Nephron progenitor cell (in vitro differentiated cells): ENCODE results near the gene ANKRD13B.

Source experiments
- DNase-seq: peaks from one replicate; pipeline ENCODE4 v3.0.0; 2021
- H3K27ac Mint-ChIP-seq: 2 replicates; pipeline ENCODE4 v1.8.0; 2021; ENCODE audit warnings: mild to moderate bottlenecking, moderate library complexity, mixed read lengths
- H3K27me3 Mint-ChIP-seq: 2 replicates; pipeline ENCODE4 v1.8.0; 2021; ENCODE audit warnings: mild to moderate bottlenecking, low read depth, mixed read lengths; ENCODE audit not compliant: poor library complexity
- H3K36me3 Mint-ChIP-seq: 2 replicates; pipeline ENCODE4 v1.8.0; 2021; ENCODE audit warnings: low read depth, mixed read lengths
- H3K4me1 Mint-ChIP-seq: 2 replicates; pipeline ENCODE4 v1.8.0; 2021; ENCODE audit warnings: mixed read lengths
- H3K4me3 Mint-ChIP-seq: 2 replicates; pipeline ENCODE4 v1.8.0; 2021; ENCODE audit warnings: mild to moderate bottlenecking, moderate library complexity, mixed read lengths
- H3K9me3 Mint-ChIP-seq: 2 replicates; pipeline ENCODE4 v1.8.0; 2021; ENCODE audit warnings: mild to moderate bottlenecking, moderate library complexity, mixed read lengths
- CTCF ChIP-seq: fragments of 200-600 bp; sonication (generic); IDR thresholded peaks from 2 replicates; pipeline ENCODE4 v1.5.0; 2021; ENCODE audit warnings: antibody characterized with exemption

ANKRD13B gene

GRCh38 chr17:29624586-29624985 lies 31.7 kb downstream of the ANKRD13B start:
- Mint-ChIP-seq H3K4me1 (peaks cover 36% of the 10 kb centered on the region), H3K9me3 (no peaks in the 10 kb centered on the region), H3K36me3 (no peaks in the 10 kb centered on the region), H3K4me3 (no peak overlapping the region), H3K27me3 (peaks cover 60% of the 10 kb centered on the region), H3K27ac (no peak overlapping the region)
- no peak for TF ChIP-seq CTCF
- DNase-seq: no peak

GRCh38 chr17:29625037-29625750 lies 32.3 kb downstream of the ANKRD13B start:
- H3K36me3 Mint-ChIP-seq: no peaks in the 10 kb centered on the region
- peaks cover 35% of the 10 kb centered on the region for H3K4me1 Mint-ChIP-seq
- no peak for TF ChIP-seq CTCF
- H3K9me3 Mint-ChIP-seq: no peaks in the 10 kb centered on the region
- no peak overlapping the region for H3K27ac Mint-ChIP-seq
- DNase-seq: no peak
- peaks cover 54% of the 10 kb centered on the region for H3K27me3 Mint-ChIP-seq
- no peak overlapping the region for H3K4me3 Mint-ChIP-seq

GRCh38 chr17:29627951-29628350 lies 35.0 kb downstream of the ANKRD13B start:
- TF ChIP-seq CTCF: no peak
- Mint-ChIP-seq H3K27ac (no peak overlapping the region), H3K4me1 (peaks cover 26% of the 10 kb centered on the region), H3K9me3 (no peaks in the 10 kb centered on the region), H3K36me3 (peaks cover 14% of the 10 kb centered on the region), H3K4me3 (no peak overlapping the region), H3K27me3 (peaks cover 28% of the 10 kb centered on the region)
- DNase-seq: no peak

- Mint-ChIP-seq H3K4me3 (no peak overlapping the region), H3K36me3 (peaks cover 14% of the 10 kb centered on the region), H3K27me3 (peaks cover 22% of the 10 kb centered on the region), H3K27ac (peak overlapping the region; percentile 23), H3K4me1 (peaks cover 19% of the 10 kb centered on the region), H3K9me3 (no peaks in the 10 kb centered on the region)
- DNase-seq: no peak
- no peak for TF ChIP-seq CTCF
These were observed 35.7 kb downstream of the ANKRD13B start for GRCh38 chr17:29628644-29629043.

- H3K4me3 Mint-ChIP-seq: no peak overlapping the region
- DNase-seq: no peak
- peaks cover 14% of the 10 kb centered on the region for H3K4me1 Mint-ChIP-seq
- TF ChIP-seq CTCF: no peak
- H3K9me3 Mint-ChIP-seq: no peaks in the 10 kb centered on the region
- no peak overlapping the region for H3K27ac Mint-ChIP-seq
- peaks cover 24% of the 10 kb centered on the region for H3K36me3 Mint-ChIP-seq
- peaks cover 12% of the 10 kb centered on the region for H3K27me3 Mint-ChIP-seq
These were observed 36.9 kb downstream of the ANKRD13B start for GRCh38 chr17:29629839-29630238.

GRCh38 chr17:29630630-29631193 lies 37.8 kb downstream of the ANKRD13B start:
- no peak for DNase-seq
- peaks cover 12% of the 10 kb centered on the region for H3K4me1 Mint-ChIP-seq
- H3K36me3 Mint-ChIP-seq: peaks cover 32% of the 10 kb centered on the region
- no peak overlapping the region for H3K27ac Mint-ChIP-seq
- no peaks in the 10 kb centered on the region for H3K9me3 Mint-ChIP-seq
- H3K27me3 Mint-ChIP-seq: peaks cover 10% of the 10 kb centered on the region
- H3K4me3 Mint-ChIP-seq: no peak overlapping the region
- no peak for TF ChIP-seq CTCF
